Naive B cell (primary cell): Measurements from ENCODE around the gene SYNM. TPM values are rescaled to one million over a fixed set of nuclear protein-coding genes. Genes with fewer than 3 reads are reported as not detected.

Experiments
- ATAC-seq, 2 donors: fragments of 150-1000 bp; cut with Tn5 transposase; 2 replicates each; pipeline ENCODE4 v1.10.0; 2021; ENCODE audit warnings: low read depth in 2 of 2, mild to moderate bottlenecking in 2 of 2, moderate library complexity in 2 of 2
- DNase-seq: peaks from one replicate; pipeline ENCODE4 v3.0.0; 2022
- H3K27ac Mint-ChIP-seq, 6 donors: one replicate each; pipeline ENCODE4 v1.8.0; 2020 to 2022; ENCODE audit warnings: mild to moderate bottlenecking in 6 of 6, mixed read lengths in 6 of 6, moderate library complexity in 5 of 6, inconsistent platforms in 2 of 6
- H3K27me3 Mint-ChIP-seq, 3 donors: one replicate each; pipeline ENCODE4 v1.8.0; 2021 to 2022; ENCODE audit warnings: mixed read lengths in 3 of 3, mild to moderate bottlenecking in 1 of 3
- H3K36me3 Mint-ChIP-seq, 2 donors: one replicate each; pipeline ENCODE4 v1.8.0; 2020 to 2022; ENCODE audit warnings: mixed read lengths in 2 of 2, inconsistent platforms in 1 of 2, mild to moderate bottlenecking in 1 of 2
- H3K4me1 Mint-ChIP-seq, 3 donors: one replicate each; pipeline ENCODE4 v1.8.0; 2020 to 2022; ENCODE audit warnings: mixed read lengths in 3 of 3, inconsistent platforms in 1 of 3, mild to moderate bottlenecking in 1 of 3, moderate library complexity in 1 of 3
- H3K4me3 Mint-ChIP-seq, 8 donors: one replicate each; pipeline ENCODE4 v1.8.0; 2020 to 2022; ENCODE audit warnings: mild to moderate bottlenecking in 8 of 8, mixed read lengths in 8 of 8, moderate library complexity in 8 of 8, inconsistent platforms in 2 of 8
- H3K9me3 Mint-ChIP-seq, 7 donors: one replicate each; pipeline ENCODE4 v1.8.0; 2020 to 2022; ENCODE audit warnings: mixed read lengths in 7 of 7, mild to moderate bottlenecking in 5 of 7, inconsistent platforms in 2 of 7, moderate library complexity in 1 of 7
- polyA plus RNA-seq, 6 donors: library from polyadenylated mRNA; unstranded; fragments of 300-500 nt; fragmentation: Illumina TruSeq; gene quantifications; one replicate each; pipeline ENCODE4 v1.2.3, GENCODE V29; 2021; ENCODE audit warnings: low read depth in 6 of 6

Gene SYNM
- polyA plus RNA-seq, 6 donors from 2014 or later: not detected

DNA sequence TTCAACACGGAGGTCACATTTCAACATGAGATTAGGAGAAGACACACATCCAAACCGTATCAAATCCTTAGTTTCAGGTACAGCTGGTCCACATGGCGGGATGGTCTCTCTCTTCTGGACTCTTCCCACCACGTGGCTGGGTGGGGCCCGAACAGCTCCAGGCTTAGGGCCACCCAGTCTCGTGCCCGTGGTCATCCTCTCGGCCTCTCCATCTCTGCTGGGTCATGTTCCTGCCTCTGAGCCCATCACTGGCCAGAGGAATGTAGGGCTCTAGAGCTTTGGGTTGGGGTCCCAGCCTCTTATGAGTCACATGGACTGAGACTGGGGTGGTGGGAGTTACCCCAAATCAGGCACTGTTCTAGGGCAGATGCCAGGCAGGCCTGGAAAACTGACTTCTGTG lies 12.2 kb downstream of the SYNM start:
- DNase-seq (no peak), ATAC-seq (no peak)
- Mint-ChIP-seq H3K4me3 (no peak overlapping the region), H3K4me1 (no peaks in the 10 kb centered on the region), H3K27me3 (peaks cover 0 to 12% (median 0%) of the 10 kb centered on the region in 3 donors), H3K36me3 (no peaks in the 10 kb centered on the region), H3K9me3 (no peaks in the 10 kb centered on the region), H3K27ac (no peak overlapping the region)

DNA sequence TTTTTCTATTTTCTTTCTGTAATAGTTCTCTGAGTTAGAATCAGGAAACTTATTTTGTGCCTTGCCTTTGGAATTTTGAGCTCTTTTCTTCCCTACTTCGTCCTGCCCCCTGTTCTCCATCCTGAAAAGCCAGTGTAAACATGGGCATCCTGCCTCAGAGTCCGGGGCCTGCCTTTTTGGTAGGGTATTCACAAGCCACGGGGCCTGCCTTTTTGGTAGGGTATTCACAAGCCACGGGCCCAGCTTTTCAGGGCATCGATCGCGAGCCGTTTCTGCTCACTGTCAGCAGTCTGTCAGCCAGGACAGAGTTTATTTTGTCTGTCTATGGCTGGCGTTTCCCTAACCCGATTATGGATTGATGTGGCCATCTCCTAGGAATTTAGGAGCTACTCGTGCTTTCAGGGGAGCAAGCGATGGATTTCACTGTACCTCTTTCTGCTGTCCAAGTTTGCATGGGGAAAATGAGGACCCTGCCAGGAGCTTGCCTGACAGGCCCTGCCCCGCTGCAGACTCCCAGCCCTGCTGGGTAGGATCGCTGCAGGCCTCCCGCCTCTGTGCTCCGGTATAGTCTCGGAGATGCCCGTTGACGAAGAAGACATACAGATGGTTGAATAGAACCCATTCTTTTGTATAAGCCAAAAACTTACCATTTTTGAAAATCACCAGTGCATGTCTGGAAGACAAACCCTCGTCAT lies 12.8 kb downstream of the SYNM start:
- Mint-ChIP-seq H3K4me3 (no peak overlapping the region), H3K36me3 (no peaks in the 10 kb centered on the region), H3K4me1 (no peaks in the 10 kb centered on the region), H3K27me3 (peaks cover 0 to 12% (median 0%) of the 10 kb centered on the region in 3 donors), H3K27ac (peak overlapping the region in 1 of 6 donors; percentile 69), H3K9me3 (no peaks in the 10 kb centered on the region)
- DNase-seq: no peak
- ATAC-seq: no peak

DNA sequence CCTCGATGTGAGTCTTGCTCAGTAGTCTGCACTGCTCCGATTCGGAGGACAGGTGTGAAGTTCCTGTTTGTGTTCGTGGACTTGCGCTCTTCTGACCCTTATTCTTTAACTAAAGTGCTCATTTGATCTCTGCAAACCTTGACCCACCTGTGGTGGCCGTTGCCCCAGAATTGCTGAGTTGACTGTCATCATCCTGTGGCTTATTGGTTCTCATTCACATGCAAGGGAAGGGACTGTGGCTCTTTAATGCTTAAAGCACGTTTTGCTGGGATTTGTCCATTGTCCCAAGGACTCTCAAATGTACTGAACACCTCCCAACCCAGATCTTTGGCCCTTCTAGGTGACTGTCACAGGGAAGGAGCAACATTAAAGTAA lies 13.4 kb downstream of the SYNM start:
- H3K4me3 Mint-ChIP-seq: no peak overlapping the region
- peaks cover 0 to 12% (median 0%) of the 10 kb centered on the region in 3 donors for H3K27me3 Mint-ChIP-seq
- H3K27ac Mint-ChIP-seq: no peak overlapping the region
- no peaks in the 10 kb centered on the region for H3K9me3 Mint-ChIP-seq
- no peaks in the 10 kb centered on the region for H3K4me1 Mint-ChIP-seq
- DNase-seq (no peak), ATAC-seq (no peak)
- no peaks in the 10 kb centered on the region for H3K36me3 Mint-ChIP-seq

DNA sequence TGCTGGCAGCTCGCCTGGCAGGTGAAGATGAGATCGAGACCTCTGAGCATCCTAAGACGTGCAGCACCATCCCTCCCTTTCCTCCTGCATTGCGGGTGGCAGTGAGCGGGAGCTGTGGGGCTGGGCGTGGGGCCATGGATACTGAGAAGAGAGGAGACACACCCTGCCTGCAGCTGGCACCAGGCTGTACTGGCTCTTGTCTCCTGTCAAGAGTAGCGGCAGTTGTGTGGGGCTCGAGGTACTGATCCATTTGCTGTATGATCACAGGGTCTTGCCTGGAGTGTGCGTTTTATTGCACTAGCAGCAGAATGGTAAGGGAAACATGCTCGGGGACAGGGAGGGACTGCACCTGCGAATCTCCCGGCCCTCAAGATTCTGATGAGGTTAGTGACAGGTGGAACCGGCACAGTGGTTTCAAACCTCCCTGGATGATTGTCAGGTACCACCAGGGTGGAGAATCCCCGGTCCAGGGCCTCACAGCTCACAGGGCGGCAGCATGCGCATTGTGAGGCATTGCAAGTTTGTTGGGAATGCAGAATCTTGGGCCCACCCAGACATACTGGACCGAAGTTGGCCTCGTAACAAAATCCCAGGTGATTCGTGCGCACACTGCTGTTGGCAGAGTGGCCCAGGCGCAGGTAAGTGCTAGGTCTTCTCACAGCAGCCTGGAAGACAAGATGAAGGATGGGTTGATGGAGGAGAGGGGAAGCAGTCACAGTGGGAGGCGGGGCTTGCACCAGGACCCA lies 14.1 kb downstream of the SYNM start:
- Mint-ChIP-seq H3K36me3 (no peaks in the 10 kb centered on the region), H3K4me1 (no peaks in the 10 kb centered on the region), H3K27me3 (peaks cover 0 to 12% (median under 1%) of the 10 kb centered on the region in 3 donors), H3K4me3 (no peak overlapping the region), H3K9me3 (no peaks in the 10 kb centered on the region), H3K27ac (no peak overlapping the region)
- DNase-seq (no peak), ATAC-seq (no peak)

DNA sequence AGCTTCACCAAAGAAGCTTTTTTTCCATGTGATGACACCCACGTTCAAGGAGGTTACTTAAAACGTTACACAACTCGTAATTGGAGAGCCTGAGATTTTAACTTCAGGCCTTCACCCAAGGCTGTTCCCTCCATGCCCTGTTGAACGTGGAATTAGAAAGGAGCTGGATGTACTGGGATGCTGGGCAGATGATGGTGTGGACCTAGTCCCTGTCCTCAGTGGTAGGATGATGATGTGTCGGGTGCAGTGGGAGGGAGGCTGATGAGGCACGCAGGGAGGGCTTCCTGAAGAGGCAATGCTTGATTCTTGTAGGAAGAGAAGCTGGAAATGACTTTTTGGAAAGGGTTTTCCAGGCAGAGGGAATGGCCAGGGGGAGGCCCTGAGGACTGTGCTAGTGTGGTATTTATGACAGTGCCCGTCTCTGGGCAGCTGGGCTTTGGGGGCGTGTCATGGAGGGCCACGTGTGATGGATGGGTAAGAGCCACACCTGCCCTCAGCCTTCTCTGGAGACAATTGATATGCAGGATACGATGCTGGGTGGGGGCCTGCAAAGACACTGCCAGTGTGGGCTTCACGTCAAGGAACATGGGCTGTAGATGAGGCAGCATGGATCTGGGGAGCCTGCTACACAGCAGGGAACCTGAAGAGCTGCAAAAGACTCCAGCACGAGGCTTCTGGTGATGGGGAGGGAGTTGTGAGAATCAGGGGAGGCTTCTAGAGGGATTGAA lies 15.3 kb downstream of the SYNM start:
- DNase-seq (no peak), ATAC-seq (no peak)
- peaks cover 0 to 12% (median 7%) of the 10 kb centered on the region in 3 donors for H3K27me3 Mint-ChIP-seq
- H3K27ac Mint-ChIP-seq: no peak overlapping the region
- no peaks in the 10 kb centered on the region for H3K36me3 Mint-ChIP-seq
- H3K9me3 Mint-ChIP-seq: no peaks in the 10 kb centered on the region
- H3K4me1 Mint-ChIP-seq: no peaks in the 10 kb centered on the region
- H3K4me3 Mint-ChIP-seq: peak overlapping the region in 1 of 8 donors; percentile 81

DNA sequence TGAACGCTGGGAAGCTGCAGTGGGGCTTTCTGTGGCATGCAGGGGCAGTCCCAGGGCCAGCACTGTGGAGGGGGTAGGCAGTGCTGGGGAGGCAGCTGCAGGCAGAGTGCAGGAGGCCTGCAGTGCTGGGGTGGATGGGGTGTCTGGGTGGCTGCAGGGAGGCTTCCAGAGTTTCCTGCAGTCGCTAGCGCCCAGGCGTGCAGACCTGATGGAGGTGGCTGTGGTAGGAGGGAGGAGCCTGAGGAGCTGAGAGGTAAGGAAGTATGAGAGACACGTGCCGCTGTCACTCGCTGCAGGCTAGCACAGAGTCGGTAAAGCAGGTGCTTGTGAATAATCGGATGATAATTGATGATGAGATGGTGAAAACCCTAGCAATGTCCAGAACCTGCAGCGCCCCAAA lies 16.3 kb downstream of the SYNM start:
- no peaks in the 10 kb centered on the region for H3K36me3 Mint-ChIP-seq
- H3K27ac Mint-ChIP-seq: no peak overlapping the region
- H3K27me3 Mint-ChIP-seq: peaks cover 0 to 12% (median 7%) of the 10 kb centered on the region in 3 donors
- no peaks in the 10 kb centered on the region for H3K9me3 Mint-ChIP-seq
- no peak for DNase-seq
- no peak overlapping the region for H3K4me3 Mint-ChIP-seq
- ATAC-seq: no peak
- no peaks in the 10 kb centered on the region for H3K4me1 Mint-ChIP-seq

DNA sequence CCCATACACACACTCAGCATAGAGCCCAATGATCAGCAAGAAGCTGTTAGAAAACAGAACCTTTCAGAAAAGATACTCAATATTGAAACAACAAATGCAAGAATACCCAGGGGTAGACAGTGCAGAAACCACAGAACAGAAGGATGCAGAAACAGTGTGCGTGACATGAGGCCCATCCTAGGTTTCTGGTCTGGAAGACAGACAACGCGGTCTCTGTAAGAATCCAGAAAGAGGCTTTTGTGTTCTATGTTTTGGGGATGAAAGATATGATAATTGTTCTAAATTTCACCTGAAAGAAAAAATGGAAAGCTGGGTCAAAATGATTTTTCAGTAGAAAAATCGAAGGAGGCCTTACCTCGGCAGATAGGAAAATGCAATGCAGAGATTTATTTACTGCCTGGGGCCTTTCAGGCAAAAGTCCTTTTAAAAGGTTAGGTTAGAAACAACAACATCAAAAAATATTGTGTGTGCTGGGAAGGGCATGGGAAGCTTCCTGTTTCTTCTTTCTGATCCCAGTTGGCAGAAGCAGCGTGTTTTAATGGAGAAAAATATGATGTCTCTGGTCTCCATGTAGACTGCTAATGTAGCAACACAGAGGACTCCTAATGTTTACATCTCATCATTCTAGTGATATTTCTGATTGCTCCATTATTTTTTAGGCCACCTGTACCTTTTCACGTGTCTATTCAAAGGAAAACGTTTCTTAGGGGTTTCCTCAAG lies 17.0 kb downstream of the SYNM start:
- H3K4me1 Mint-ChIP-seq: no peaks in the 10 kb centered on the region
- no peaks in the 10 kb centered on the region for H3K9me3 Mint-ChIP-seq
- DNase-seq: no peak
- peaks cover 0 to 12% (median 7%) of the 10 kb centered on the region in 3 donors for H3K27me3 Mint-ChIP-seq
- H3K36me3 Mint-ChIP-seq: no peaks in the 10 kb centered on the region
- no peak for ATAC-seq
- H3K27ac Mint-ChIP-seq: no peak overlapping the region
- H3K4me3 Mint-ChIP-seq: no peak overlapping the region

DNA sequence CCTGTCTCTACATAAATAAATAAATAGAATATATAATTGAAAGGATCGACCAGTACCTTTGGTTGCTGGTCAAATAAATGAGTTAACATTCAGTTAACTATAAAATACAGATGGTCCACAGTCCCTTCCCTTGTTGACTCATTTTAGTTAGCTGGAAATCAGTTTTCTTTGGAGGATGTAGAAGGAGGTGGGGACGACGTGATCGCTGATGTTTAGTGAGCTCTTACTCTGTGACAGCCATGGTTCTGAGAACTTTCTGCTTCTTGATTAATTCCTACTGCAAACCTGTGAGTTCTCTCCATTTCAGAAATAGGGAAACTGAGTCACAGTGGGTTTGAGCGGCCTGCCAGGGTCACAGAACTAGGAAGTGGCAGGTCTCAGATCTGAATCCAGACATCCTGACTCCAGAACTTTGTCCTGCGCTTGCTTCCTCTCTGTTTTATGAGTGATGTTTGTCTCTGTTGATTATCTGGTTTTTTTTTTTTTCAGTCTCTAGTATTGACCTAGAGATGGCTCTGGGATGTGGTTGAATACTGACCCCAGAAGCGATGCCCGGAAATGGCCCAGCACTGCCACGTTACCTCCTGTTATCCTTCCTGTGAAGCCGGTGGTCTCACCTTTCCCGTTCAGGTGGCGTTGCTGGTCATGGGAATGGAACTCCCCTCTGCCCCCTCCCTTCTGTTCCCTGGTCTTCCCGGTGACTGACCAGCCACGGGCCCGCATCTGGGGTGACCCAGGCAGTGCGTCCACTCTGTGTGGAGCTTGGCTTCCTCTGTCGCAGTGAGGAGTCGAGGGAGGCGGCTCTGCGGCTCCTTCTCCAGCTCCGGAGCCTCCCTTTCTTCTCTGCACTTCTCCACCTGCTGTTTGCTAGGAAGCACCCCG lies 18.2 kb downstream of the SYNM start:
- Mint-ChIP-seq H3K4me1 (no peaks in the 10 kb centered on the region), H3K4me3 (peak overlapping the region in 1 of 8 donors; percentile 37), H3K27ac (no peak overlapping the region), H3K36me3 (no peaks in the 10 kb centered on the region), H3K9me3 (no peaks in the 10 kb centered on the region), H3K27me3 (peaks cover 0 to 12% (median 7%) of the 10 kb centered on the region in 3 donors)
- ATAC-seq (no peak), DNase-seq (no peak)

DNA sequence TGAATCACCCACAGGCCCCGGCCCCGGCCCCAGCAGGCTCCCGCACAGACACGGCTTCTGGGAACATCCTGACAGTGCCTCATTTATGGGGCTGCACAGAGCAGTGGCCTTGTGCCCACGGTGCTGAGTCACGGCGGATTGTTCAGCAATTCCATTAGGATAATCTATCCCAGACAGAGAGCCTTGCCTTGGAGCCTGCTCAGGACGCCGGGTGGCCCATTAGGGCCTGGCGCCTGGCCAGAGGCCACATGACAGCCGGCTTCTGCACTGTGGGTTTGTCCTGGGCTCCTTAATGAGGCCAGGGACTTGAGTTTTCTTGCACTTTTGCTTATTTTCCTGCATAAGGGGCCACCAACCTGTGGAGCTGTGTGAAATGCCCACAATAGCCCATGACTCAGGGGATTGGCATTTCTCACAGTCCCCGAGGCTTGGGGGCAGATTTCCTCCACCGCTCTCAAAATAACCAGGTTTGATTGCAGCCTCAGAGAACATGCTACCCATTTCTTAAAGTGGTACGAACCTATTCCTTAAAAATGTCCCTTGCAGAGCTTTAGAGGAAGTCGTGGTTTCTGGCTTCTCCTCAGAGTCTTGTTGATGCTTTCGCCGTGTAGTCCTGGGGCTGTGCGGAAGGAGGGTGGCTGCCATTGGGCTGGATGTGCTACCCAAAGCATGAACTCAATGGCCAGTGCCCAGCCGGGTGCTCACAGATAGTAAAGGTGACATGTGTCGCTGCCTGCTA lies 19.0 kb downstream of the SYNM start:
- peak overlapping the region in 1 of 6 donors; percentile 53 for H3K27ac Mint-ChIP-seq
- ATAC-seq (no peak), DNase-seq (no peak)
- H3K4me1 Mint-ChIP-seq: no peaks in the 10 kb centered on the region
- no peaks in the 10 kb centered on the region for H3K9me3 Mint-ChIP-seq
- peaks cover 0 to 12% (median 7%) of the 10 kb centered on the region in 3 donors for H3K27me3 Mint-ChIP-seq
- no peaks in the 10 kb centered on the region for H3K36me3 Mint-ChIP-seq
- no peak overlapping the region for H3K4me3 Mint-ChIP-seq

DNA sequence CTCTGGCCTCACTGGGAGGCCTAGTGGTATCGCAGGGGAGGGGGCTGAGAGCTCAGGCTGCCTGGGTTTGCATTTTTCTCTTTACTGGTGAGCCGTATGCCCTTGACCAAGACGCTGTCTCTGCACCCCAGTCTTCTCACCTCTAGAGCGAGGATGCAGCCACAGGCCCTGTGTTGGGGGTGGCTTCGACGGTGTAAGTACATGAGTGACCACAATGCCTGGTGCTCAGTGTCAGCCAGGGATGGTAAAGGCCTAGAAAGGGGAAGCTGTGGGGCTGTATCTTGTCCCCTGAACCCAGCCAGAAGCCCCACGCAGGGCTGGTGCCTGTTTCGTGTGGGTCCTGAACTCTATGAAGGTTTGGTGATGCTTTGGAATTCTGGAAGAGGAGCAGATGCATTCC lies 19.8 kb downstream of the SYNM start:
- DNase-seq (no peak), ATAC-seq (no peak)
- H3K36me3 Mint-ChIP-seq: no peaks in the 10 kb centered on the region
- H3K9me3 Mint-ChIP-seq: no peaks in the 10 kb centered on the region
- H3K4me3 Mint-ChIP-seq: no peak overlapping the region
- H3K4me1 Mint-ChIP-seq: no peaks in the 10 kb centered on the region
- H3K27ac Mint-ChIP-seq: no peak overlapping the region
- peaks cover 0 to 12% (median 7%) of the 10 kb centered on the region in 3 donors for H3K27me3 Mint-ChIP-seq

DNA sequence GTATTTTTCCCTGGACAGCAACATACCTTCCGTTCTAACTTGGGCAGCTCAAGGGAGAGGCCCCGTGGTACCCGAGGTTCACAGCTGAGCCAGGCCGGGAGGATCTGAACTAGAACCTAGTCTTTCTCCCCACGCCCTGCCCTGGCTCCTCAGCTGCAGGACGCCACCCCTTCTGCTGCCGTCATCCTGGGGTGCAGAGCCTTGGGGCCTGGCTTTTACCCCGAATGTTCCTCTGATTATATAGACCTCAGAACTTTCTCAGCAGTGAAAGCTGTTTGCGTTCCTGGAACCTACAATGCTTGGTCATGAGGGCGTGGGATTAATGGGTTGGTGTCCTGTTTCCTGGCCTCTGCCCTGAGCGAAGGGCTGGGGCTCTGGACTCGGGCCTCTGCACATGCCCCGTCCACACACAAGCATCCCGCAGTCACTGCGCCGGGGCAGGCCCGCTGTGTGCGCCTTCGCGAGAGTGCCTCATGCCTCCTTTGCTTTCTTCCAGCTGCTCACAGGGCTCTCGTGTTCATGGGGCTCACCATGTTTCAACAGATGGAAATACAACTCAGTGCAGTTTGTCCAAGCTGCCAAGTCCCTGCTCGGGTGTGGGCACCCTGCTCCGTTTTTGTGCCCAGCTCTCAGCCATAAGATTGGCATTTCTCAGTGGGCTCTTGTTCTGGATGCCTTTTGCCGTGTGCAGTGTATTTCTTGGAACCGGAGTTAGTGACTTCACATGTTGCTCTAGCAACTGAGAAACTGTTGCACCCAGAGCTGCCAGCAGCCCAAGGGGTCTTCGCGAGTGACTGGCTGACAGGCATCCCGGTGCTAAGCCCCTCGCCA lies 20.4 kb downstream of the SYNM start:
- DNase-seq (no peak), ATAC-seq (no peak)
- Mint-ChIP-seq H3K27me3 (peaks cover 0 to 14% (median 7%) of the 10 kb centered on the region in 3 donors), H3K4me1 (peaks cover 0 to under 1% (median 0%) of the 10 kb centered on the region in 3 donors), H3K27ac (no peak overlapping the region), H3K4me3 (no peak overlapping the region), H3K9me3 (no peaks in the 10 kb centered on the region), H3K36me3 (no peaks in the 10 kb centered on the region)
